Measurements from ENCODE around the gene SRD5A1. TPM values are rescaled to one million over a fixed set of nuclear protein-coding genes. Genes with fewer than 3 reads are reported as not detected.

The SRD5A1 gene
- total RNA-seq, 8 experiments from 2014 or later, result 6.4 to 28.6 (median 15.0) TPM

GRCh38 chr5:6675784-6676491, 42.7 kb downstream of the SRD5A1 start:
- in situ Hi-C loops (cut with MboI; ENCODE audit: low pct_unique_long_range_greater_than_20kb in 2 of 9, low sequenced_read_pairs in 9 of 9, unreplicated experiment in 9 of 9), result no loop called here
- WGBS, 10 experiments, result 82 to 100% (median 96%) methylated on average over 1 to 5 of the region's 5 CpGs; no CpG with 5 or more reads in 1 of the 10 experiments
- Histone ChIP-seq H3K27ac (no peak overlapping the region), H3K4me1 (replicated peaks in 1 of 2) (no peaks in the 10 kb centered on the region), H3K4me3 (no peak overlapping the region)
- ATAC-seq (replicated peaks in 6 of 8), result no peak

- H3K27ac ChIP-seq, result no peak overlapping the region
- WGBS, 10 experiments, result 33 to 87% (median 50%) methylated on average over 1 to 2 of the region's 2 CpGs; no CpG with 5 or more reads in 3 of the 10 experiments
- ATAC-seq (replicated peaks in 6 of 8), result no peak
- H3K4me1 ChIP-seq (replicated peaks in 1 of 2), result no peaks in the 10 kb centered on the region
- in situ Hi-C loops (cut with MboI; ENCODE audit: low pct_unique_long_range_greater_than_20kb in 2 of 9, low sequenced_read_pairs in 9 of 9, unreplicated experiment in 9 of 9), result no loop called here
- no peak overlapping the region for H3K4me3 ChIP-seq
Measured at GRCh38 chr5:6676702-6677101, 43.5 kb downstream of the SRD5A1 start.

- Histone ChIP-seq H3K4me1 (replicated peaks in 1 of 2) (no peaks in the 10 kb centered on the region), H3K4me3 (no peak overlapping the region), H3K27ac (no peak overlapping the region)
- ATAC-seq (replicated peaks in 6 of 8), result no peak
- in situ Hi-C loops (cut with MboI; ENCODE audit: low pct_unique_long_range_greater_than_20kb in 2 of 9, low sequenced_read_pairs in 9 of 9, unreplicated experiment in 9 of 9), result no loop called here
- 25 to 100% (median 80%) methylated on average over 1 of the region's 1 CpG; no CpG with 5 or more reads in 5 of the 10 experiments for WGBS, 10 experiments
Measured at GRCh38 chr5:6678385-6678784, 45.1 kb downstream of the SRD5A1 start.

- 0 to 65% (median 57%) methylated on average over 1 to 6 of the region's 6 CpGs; no CpG with 5 or more reads in 1 of the 10 experiments for WGBS, 10 experiments
- no peak overlapping the region for H3K27ac ChIP-seq
- H3K4me1 ChIP-seq (replicated peaks in 1 of 2), result no peaks in the 10 kb centered on the region
- ATAC-seq (replicated peaks in 6 of 8), result no peak
- H3K4me3 ChIP-seq, result no peak overlapping the region
- in situ Hi-C loops (cut with MboI; ENCODE audit: low pct_unique_long_range_greater_than_20kb in 2 of 9, low sequenced_read_pairs in 9 of 9, unreplicated experiment in 9 of 9), result no loop called here
Measured at GRCh38 chr5:6680922-6681321, 47.7 kb downstream of the SRD5A1 start.

- ATAC-seq (replicated peaks in 6 of 8), result no peak
- Histone ChIP-seq H3K4me1 (replicated peaks in 1 of 2) (no peaks in the 10 kb centered on the region), H3K4me3 (no peak overlapping the region), H3K27ac (no peak overlapping the region)
- 33 to 69% (median 60%) methylated on average over 1 to 2 of the region's 2 CpGs; no CpG with 5 or more reads in 5 of the 10 experiments for WGBS, 10 experiments
- in situ Hi-C loops (cut with MboI; ENCODE audit: low pct_unique_long_range_greater_than_20kb in 2 of 9, low sequenced_read_pairs in 9 of 9, unreplicated experiment in 9 of 9), result no loop called here
Measured at GRCh38 chr5:6681682-6682081, 48.4 kb downstream of the SRD5A1 start.

- no peak for ATAC-seq (replicated peaks in 6 of 8)
- 29 to 83% (median 47%) methylated on average over 1 to 3 of the region's 11 CpGs; no CpG with 5 or more reads in 7 of the 10 experiments for WGBS, 10 experiments
- Histone ChIP-seq H3K4me1 (replicated peaks in 1 of 2) (no peaks in the 10 kb centered on the region), H3K4me3 (no peak overlapping the region), H3K27ac (no peak overlapping the region)
- in situ Hi-C loops (cut with MboI; ENCODE audit: low pct_unique_long_range_greater_than_20kb in 2 of 9, low sequenced_read_pairs in 9 of 9, unreplicated experiment in 9 of 9), result no loop called here
Measured at GRCh38 chr5:6682239-6682638, 49.0 kb downstream of the SRD5A1 start.

GRCh38 chr5:6683241-6683640, 50.0 kb downstream of the SRD5A1 start:
- no peak for ATAC-seq (replicated peaks in 6 of 8)
- no peaks in the 10 kb centered on the region for H3K4me1 ChIP-seq (replicated peaks in 1 of 2)
- no peak overlapping the region for H3K27ac ChIP-seq
- H3K4me3 ChIP-seq, result no peak overlapping the region
- in situ Hi-C loops (cut with MboI; ENCODE audit: low pct_unique_long_range_greater_than_20kb in 2 of 9, low sequenced_read_pairs in 9 of 9, unreplicated experiment in 9 of 9), result no loop called here
- WGBS, 10 experiments, result 0 to 100% (median 59%) methylated on average over 1 to 4 of the region's 8 CpGs; no CpG with 5 or more reads in 1 of the 10 experiments

GRCh38 chr5:6684075-6684474, 50.8 kb downstream of the SRD5A1 start:
- H3K27ac ChIP-seq, result no peak overlapping the region
- in situ Hi-C loops (cut with MboI; ENCODE audit: low pct_unique_long_range_greater_than_20kb in 2 of 9, low sequenced_read_pairs in 9 of 9, unreplicated experiment in 9 of 9), result no loop called here
- no peaks in the 10 kb centered on the region for H3K4me1 ChIP-seq (replicated peaks in 1 of 2)
- no peak for ATAC-seq (replicated peaks in 6 of 8)
- H3K4me3 ChIP-seq, result no peak overlapping the region
- 25 to 90% (median 73%) methylated on average over 2 to 3 of the region's 4 CpGs; no CpG with 5 or more reads in 1 of the 10 experiments for WGBS, 10 experiments

GRCh38 chr5:6686501-6686900, 53.3 kb downstream of the SRD5A1 start:
- peak in 3 of 8 experiments; percentile 7 to 30 (median 16) for ATAC-seq (replicated peaks in 6 of 8)

GRCh38 chr5:6686915-6687409, 53.7 kb downstream of the SRD5A1 start:
- peak; percentile 69 to 94 (median 82) for ATAC-seq (replicated peaks in 6 of 8)
- in situ Hi-C loops (cut with MboI; ENCODE audit: low pct_unique_long_range_greater_than_20kb in 2 of 9, low sequenced_read_pairs in 9 of 9, unreplicated experiment in 9 of 9), result no loop called here
- no peak overlapping the region for H3K27ac ChIP-seq
- H3K4me1 ChIP-seq (replicated peaks in 1 of 2), result no peaks in the 10 kb centered on the region
- WGBS, 10 experiments, result 0 to 16% (median 0%) methylated on average over 1 to 17 of the region's 22 CpGs
- H3K4me3 ChIP-seq, result peak overlapping the region in 4 of 5 donors; percentile 13 to 29 (median 19)

More at GRCh38 chr5:6686501-6686900, 53.3 kb downstream of the SRD5A1 start:
- 0 to 50% (median 23%) methylated on average over 1 to 6 of the region's 6 CpGs; no CpG with 5 or more reads in 1 of the 10 experiments for WGBS, 10 experiments
- in situ Hi-C loops (cut with MboI; ENCODE audit: low pct_unique_long_range_greater_than_20kb in 2 of 9, low sequenced_read_pairs in 9 of 9, unreplicated experiment in 9 of 9), result no loop called here
- H3K4me1 ChIP-seq (replicated peaks in 1 of 2), result no peaks in the 10 kb centered on the region
- no peak overlapping the region for H3K27ac ChIP-seq
- peak overlapping the region in 1 of 5 donors; percentile 20 for H3K4me3 ChIP-seq

- WGBS, 10 experiments, result 16 to 86% (median 62%) methylated on average over 1 to 9 of the region's 9 CpGs; no CpG with 5 or more reads in 1 of the 10 experiments
- in situ Hi-C loops (cut with MboI; ENCODE audit: low pct_unique_long_range_greater_than_20kb in 2 of 9, low sequenced_read_pairs in 9 of 9, unreplicated experiment in 9 of 9), result no loop called here
- H3K4me3 ChIP-seq, result no peak overlapping the region
- no peaks in the 10 kb centered on the region for H3K4me1 ChIP-seq (replicated peaks in 1 of 2)
- ATAC-seq (replicated peaks in 6 of 8), result peak in 1 of 8 experiments; percentile 61
- no peak overlapping the region for H3K27ac ChIP-seq
Measured at GRCh38 chr5:6687505-6687904, 54.3 kb downstream of the SRD5A1 start.

- in situ Hi-C loops (cut with MboI; ENCODE audit: low pct_unique_long_range_greater_than_20kb in 2 of 9, low sequenced_read_pairs in 9 of 9, unreplicated experiment in 9 of 9), result no loop called here
- H3K4me3 ChIP-seq, result no peak overlapping the region
- 67 to 71% (median 71%) methylated on average over 1 of the region's 1 CpG; no CpG with 5 or more reads in 7 of the 10 experiments for WGBS, 10 experiments
- no peak overlapping the region for H3K27ac ChIP-seq
- no peak for ATAC-seq (replicated peaks in 6 of 8)
- H3K4me1 ChIP-seq (replicated peaks in 1 of 2), result no peaks in the 10 kb centered on the region
Measured at GRCh38 chr5:6692906-6693305, 59.7 kb downstream of the SRD5A1 start.

- Histone ChIP-seq H3K27ac (no peak overlapping the region), H3K4me1 (replicated peaks in 1 of 2) (peaks cover 3 to 5% of the 10 kb centered on the region in 2 donors), H3K4me3 (no peak overlapping the region)
- in situ Hi-C loops (cut with MboI; ENCODE audit: low pct_unique_long_range_greater_than_20kb in 2 of 9, low sequenced_read_pairs in 9 of 9, unreplicated experiment in 9 of 9), result no loop called here
- WGBS, 10 experiments, result 0 to 100% (median 100%) methylated on average over 1 of the region's 1 CpG; no CpG with 5 or more reads in 5 of the 10 experiments
- ATAC-seq (replicated peaks in 6 of 8), result peak in 3 of 8 experiments; percentile 66 to 77 (median 70)
Measured at GRCh38 chr5:6698696-6699095, 65.5 kb downstream of the SRD5A1 start.
